Measurements from ENCODE around the gene ZNRF2.

GRCh38 chr7:30253796-30254165 lies 30.6 kb upstream of the ZNRF2 start:
- TF ChIP-seq CTCF (IDR thresholded peaks at IDR 0.05; ENCODE audit: poor library complexity) (no peak), EZH2 (IDR thresholded peaks at IDR 0.05; ENCODE audit: borderline replicate concordance) (no peak), EZH2phosphoT487 (IDR thresholded peaks at IDR 0.05; ENCODE audit: low read depth, severe bottlenecking, unreplicated experiment) (no peak)
